Neural progenitor cell (in vitro differentiated cells): ENCODE results near the gene MFAP2. TPM values are rescaled to one million over a fixed set of nuclear protein-coding genes. Genes with fewer than 3 reads are reported as not detected.
"Not testable (repeated sequence)": the region's sequence is repeated elsewhere in the genome, so short reads cannot be mapped to it uniquely, and the experiment has no call there.

Source experiments
- DNase-seq: peaks from one replicate; pipeline ENCODE4 v3.0.0-alpha.2; 2016; ENCODE audit warnings: low spot score
- H2AFZ ChIP-seq: fragments of 200-600 bp; sonication (generic); replicated peaks from 2 replicates; pipeline ENCODE4 v1.6.1; 2016; ENCODE audit warnings: antibody characterized with exemption
- H3F3A ChIP-seq: fragments of 200-600 bp; sonication (generic); 2 replicates; pipeline ENCODE4 v1.6.1; 2016; ENCODE audit warnings: antibody characterized with exemption, low read depth
- H3K27ac ChIP-seq: fragments of 200-600 bp; sonication (generic); 2 replicates; pipeline ENCODE4 v1.5.1; 2016; ENCODE audit warnings: mild to moderate bottlenecking
- H3K27me3 ChIP-seq: fragments of 200-600 bp; sonication (generic); 2 replicates; pipeline ENCODE4 v1.6.1; 2016; ENCODE audit warnings: mild to moderate bottlenecking, moderate library complexity
- H3K36me3 ChIP-seq: fragments of 200-600 bp; sonication (generic); 2 replicates; pipeline ENCODE4 v1.5.1; 2016
- H3K4me1 ChIP-seq: fragments of 200-600 bp; sonication (generic); 2 replicates; pipeline ENCODE4 v1.6.1; 2016; ENCODE audit warnings: mixed run types
- H3K4me2 ChIP-seq: fragments of 200-600 bp; sonication (generic); 2 replicates; pipeline ENCODE4 v1.6.1; 2016
- H3K4me3 ChIP-seq: fragments of 200-600 bp; sonication (generic); 2 replicates; pipeline ENCODE4 v1.5.1; 2016
- H3K79me2 ChIP-seq: fragments of 200-600 bp; sonication (generic); 2 replicates; pipeline ENCODE4 v1.6.1; 2016; ENCODE audit warnings: low read depth
- H3K9ac ChIP-seq: fragments of 200-600 bp; sonication (generic); 2 replicates; pipeline ENCODE4 v1.6.1; 2016
- H3K9me3 ChIP-seq: fragments of 200-600 bp; sonication (generic); 2 replicates; pipeline ENCODE4 v1.5.1; 2016; ENCODE audit warnings: low read depth
- H4K20me1 ChIP-seq: fragments of 200-600 bp; sonication (generic); 2 replicates; pipeline ENCODE4 v1.6.1; 2016; ENCODE audit warnings: low read depth
- H3K27ac Mint-ChIP-seq: 3 replicates; pipeline ENCODE4 v1.8.0; 2021; ENCODE audit warnings: mixed read lengths
- H3K27me3 Mint-ChIP-seq: 2 replicates; pipeline ENCODE4 v1.8.0; 2022; ENCODE audit warnings: low read depth, mild to moderate bottlenecking, inconsistent platforms, moderate library complexity, mixed read lengths; ENCODE audit not compliant: insufficient read depth
- H3K36me3 Mint-ChIP-seq: 3 replicates; pipeline ENCODE4 v1.8.0; 2021; ENCODE audit warnings: mixed read lengths
- H3K4me1 Mint-ChIP-seq: 3 replicates; pipeline ENCODE4 v1.8.0; 2021; ENCODE audit warnings: mixed read lengths
- H3K4me3 Mint-ChIP-seq: 3 replicates; pipeline ENCODE4 v1.8.0; 2021; ENCODE audit warnings: mild to moderate bottlenecking, moderate library complexity, mixed read lengths
- H3K9me3 Mint-ChIP-seq: 3 replicates; pipeline ENCODE4 v1.8.0; 2020; ENCODE audit warnings: mixed read lengths
- CTCF ChIP-seq: fragments of 200-600 bp; sonication (generic); IDR thresholded peaks from 2 replicates; pipeline ENCODE4 v1.5.1; 2017; ENCODE audit warnings: antibody characterized with exemption, mild to moderate bottlenecking
- EZH2 ChIP-seq: fragments of 200-600 bp; sonication (generic); IDR thresholded peaks from 2 replicates; pipeline ENCODE4 v1.6.1; 2017; ENCODE audit warnings: antibody characterized with exemption, mild to moderate bottlenecking, moderate library complexity
- EZH2phosphoT487 ChIP-seq: fragments of 200-600 bp; sonication (generic); IDR thresholded peaks from 2 replicates; pipeline ENCODE4 v1.6.1; 2017; ENCODE audit warnings: antibody characterized with exemption
- total RNA-seq: library from RNA; depleted of rRNA; stranded (reverse); fragments of >200 nt; gene quantifications from 2 replicates; pipeline ENCODE4 v1.2.3, GENCODE V29; 2015; ENCODE audit warnings: low replicate concordance

Gene MFAP2
- total RNA-seq, 1 donor from 2014 or later, result 68.8 TPM

GRCh38 chr1:16965486-16966067 is 14.8 kb downstream of the MFAP2 start:
- H3K36me3 Mint-ChIP-seq, result peaks cover 15% of the 10 kb centered on the region
- H3K4me3 Mint-ChIP-seq, result no peak overlapping the region
- no peak for TF ChIP-seq EZH2phosphoT487
- no peak for TF ChIP-seq CTCF
- TF ChIP-seq EZH2, result no peak
- H3K79me2 ChIP-seq, result no peaks in the 10 kb centered on the region
- H3F3A ChIP-seq, result peaks cover 23% of the 10 kb centered on the region
- H3K36me3 ChIP-seq, result no peaks in the 10 kb centered on the region
- no peak overlapping the region for H2AFZ ChIP-seq
- no peaks in the 10 kb centered on the region for H4K20me1 ChIP-seq
- H3K27ac ChIP-seq, result no peak overlapping the region
- no peaks in the 10 kb centered on the region for H3K27me3 ChIP-seq
- H3K4me3 ChIP-seq, result no peak overlapping the region
- no peaks in the 10 kb centered on the region for H3K4me1 ChIP-seq
- no peak overlapping the region for H3K27ac Mint-ChIP-seq
- peaks cover 8% of the 10 kb centered on the region for H3K4me1 Mint-ChIP-seq
- peaks cover 5% of the 10 kb centered on the region for H3K27me3 Mint-ChIP-seq
- no peak overlapping the region for H3K9ac ChIP-seq
- no peak for DNase-seq
- H3K4me2 ChIP-seq, result no peak overlapping the region
- H3K9me3 Mint-ChIP-seq, result no peaks in the 10 kb centered on the region
- H3K9me3 ChIP-seq, result no peaks in the 10 kb centered on the region

- not testable (repeated sequence) for H3K36me3 ChIP-seq, H3K4me3 ChIP-seq, H3K4me2 ChIP-seq, H3K9me3 ChIP-seq, H3K27ac Mint-ChIP-seq, H2AFZ ChIP-seq, H3K9ac ChIP-seq, H3K27ac ChIP-seq, H3K9me3 Mint-ChIP-seq, H3K27me3 ChIP-seq, H3K4me3 Mint-ChIP-seq, H3K4me1 ChIP-seq, H3K79me2 ChIP-seq, H4K20me1 ChIP-seq, H3K27me3 Mint-ChIP-seq, DNase-seq
- peaks cover 37% of the 10 kb centered on the region for H3F3A ChIP-seq
- Mint-ChIP-seq H3K36me3 (peaks cover 17% of the 10 kb centered on the region), H3K4me1 (peaks cover 13% of the 10 kb centered on the region)
Observed at GRCh38 chr1:16964169-16964568, 16.3 kb downstream of the MFAP2 start.

GRCh38 chr1:16961297-16962133 is 18.9 kb downstream of the MFAP2 start:
- H3K9me3 ChIP-seq, result no peaks in the 10 kb centered on the region
- H3K4me1 ChIP-seq, result no peaks in the 10 kb centered on the region
- no peak overlapping the region for H3K9ac ChIP-seq
- Mint-ChIP-seq H3K27ac (no peak overlapping the region), H3K4me1 (peaks cover 17% of the 10 kb centered on the region), H3K36me3 (peaks cover 11% of the 10 kb centered on the region), H3K9me3 (no peaks in the 10 kb centered on the region), H3K27me3 (peaks cover 5% of the 10 kb centered on the region), H3K4me3 (peak overlapping the region; percentile 71)
- H3K36me3 ChIP-seq, result no peaks in the 10 kb centered on the region
- H3K4me3 ChIP-seq, result peak overlapping the region; percentile 38
- no peaks in the 10 kb centered on the region for H3K27me3 ChIP-seq
- TF ChIP-seq CTCF, result no peak
- TF ChIP-seq EZH2phosphoT487, result no peak
- TF ChIP-seq EZH2, result no peak
- peak overlapping the region; percentile 56 for H3K4me2 ChIP-seq
- no peak overlapping the region for H3K27ac ChIP-seq
- DNase-seq, result no peak
- no peak overlapping the region for H2AFZ ChIP-seq
- no peaks in the 10 kb centered on the region for H4K20me1 ChIP-seq
- peaks cover 34% of the 10 kb centered on the region for H3F3A ChIP-seq
- H3K79me2 ChIP-seq, result no peaks in the 10 kb centered on the region
